Muscle of leg (tissue), 11 donors: Measurements from ENCODE around the gene HOXA7. TPM values are rescaled to one million over a fixed set of nuclear protein-coding genes. Genes with fewer than 3 reads are reported as not detected.

Experiments used
- DNase-seq: peaks from one replicate; pipeline ENCODE4 v3.0.0; 2013
- H3K27ac ChIP-seq: one replicate; pipeline ENCODE4 v1.5.1; 2013; ENCODE audit warnings: mild to moderate bottlenecking, low read length, control low read depth
- H3K27me3 ChIP-seq: one replicate; pipeline ENCODE4 v1.6.1; 2013; ENCODE audit warnings: low read length; ENCODE audit not compliant: control insufficient read depth, insufficient read depth
- H3K36me3 ChIP-seq: one replicate; pipeline ENCODE4 v1.6.1; 2013; ENCODE audit warnings: low read length; ENCODE audit not compliant: control insufficient read depth, insufficient read depth
- H3K4me1 ChIP-seq: one replicate; pipeline ENCODE4 v1.6.1; 2013; ENCODE audit warnings: low read length; ENCODE audit not compliant: control insufficient read depth, insufficient read depth
- H3K4me3 ChIP-seq: one replicate; pipeline ENCODE4 v1.5.1; 2013; ENCODE audit warnings: low read length, control low read depth
- H3K9me3 ChIP-seq: replicated peaks from 2 replicates; pipeline ENCODE4 v1.6.1; 2013; ENCODE audit warnings: low read depth, low read length; ENCODE audit not compliant: control insufficient read depth
- whole genome bisulfite sequencing: methylation state at CpG from one replicate; pipeline ENCODE4 v1.1.5; 2013; ENCODE audit warnings: missing lambda C conversion rate; ENCODE audit not compliant: insufficient coverage; 5-methylcytosine and 5-hydroxymethylcytosine counted together
- polyA plus RNA-seq, 8 donors: library from polyadenylated mRNA; unstranded; fragments of 120-200 nt; gene quantifications; one replicate each; pipeline versions ENCODE4 v1.2.1 to v1.2.3, GENCODE V29; 2013; ENCODE audit warnings: inconsistent platforms in 1 of 8, low replicate concordance in 1 of 8; ENCODE audit not compliant: insufficient read length in 8 of 8, insufficient read depth in 1 of 8
- total RNA-seq: library from RNA; stranded (reverse); fragments of 120-200 nt; gene quantifications from one replicate; pipeline ENCODE4 v1.2.4, GENCODE V29; 2013

The HOXA7 gene
- total and polyA plus RNA-seq, 9 donors, result 3.9 to 16.3 (median 11.5) TPM

DNA sequence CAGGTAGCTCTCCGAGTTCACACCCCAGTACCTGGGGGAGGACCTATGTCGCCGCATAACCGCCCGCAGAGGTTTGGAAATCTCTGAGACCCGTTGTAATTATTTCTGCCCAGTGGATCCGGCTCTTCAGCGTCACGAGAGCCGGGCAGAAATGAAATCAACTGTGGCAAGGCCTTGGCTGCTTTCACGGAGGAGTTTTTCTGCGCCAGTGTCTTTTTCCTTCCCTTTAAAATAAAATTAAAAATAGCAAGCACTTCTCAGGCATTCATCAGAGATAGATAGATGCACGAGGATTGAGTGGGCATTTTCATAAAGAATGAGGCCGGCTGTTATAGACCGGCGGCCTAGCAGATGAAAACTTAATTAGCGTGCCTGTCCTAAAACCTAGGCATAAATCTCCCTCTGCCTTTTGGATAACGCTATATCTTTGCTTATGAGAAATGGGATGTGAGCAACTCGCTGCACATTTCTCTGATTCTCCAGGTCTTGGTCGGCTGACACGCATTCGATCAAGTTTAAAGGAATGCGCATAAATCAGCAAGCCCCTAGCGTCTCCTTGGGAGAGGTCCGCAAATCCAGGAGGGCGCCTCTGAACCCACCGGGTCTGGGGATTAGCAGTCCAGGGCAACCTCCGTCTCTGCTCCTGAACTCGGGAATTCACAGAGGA is 37.0 kb upstream of the HOXA7 start:
- WGBS, result 46% methylated on average over 20 of the region's 29 CpGs
- H3K27ac ChIP-seq, result peak overlapping the region; percentile 87
- peak overlapping the region; percentile 39 for H3K4me3 ChIP-seq
- H3K4me1 ChIP-seq, result peaks cover 45% of the 10 kb centered on the region
- H3K27me3 ChIP-seq, result peaks cover 76% of the 10 kb centered on the region
- no peaks in the 10 kb centered on the region for H3K36me3 ChIP-seq
- no peaks in the 10 kb centered on the region for H3K9me3 ChIP-seq
- peak; percentile 21 for DNase-seq

DNA sequence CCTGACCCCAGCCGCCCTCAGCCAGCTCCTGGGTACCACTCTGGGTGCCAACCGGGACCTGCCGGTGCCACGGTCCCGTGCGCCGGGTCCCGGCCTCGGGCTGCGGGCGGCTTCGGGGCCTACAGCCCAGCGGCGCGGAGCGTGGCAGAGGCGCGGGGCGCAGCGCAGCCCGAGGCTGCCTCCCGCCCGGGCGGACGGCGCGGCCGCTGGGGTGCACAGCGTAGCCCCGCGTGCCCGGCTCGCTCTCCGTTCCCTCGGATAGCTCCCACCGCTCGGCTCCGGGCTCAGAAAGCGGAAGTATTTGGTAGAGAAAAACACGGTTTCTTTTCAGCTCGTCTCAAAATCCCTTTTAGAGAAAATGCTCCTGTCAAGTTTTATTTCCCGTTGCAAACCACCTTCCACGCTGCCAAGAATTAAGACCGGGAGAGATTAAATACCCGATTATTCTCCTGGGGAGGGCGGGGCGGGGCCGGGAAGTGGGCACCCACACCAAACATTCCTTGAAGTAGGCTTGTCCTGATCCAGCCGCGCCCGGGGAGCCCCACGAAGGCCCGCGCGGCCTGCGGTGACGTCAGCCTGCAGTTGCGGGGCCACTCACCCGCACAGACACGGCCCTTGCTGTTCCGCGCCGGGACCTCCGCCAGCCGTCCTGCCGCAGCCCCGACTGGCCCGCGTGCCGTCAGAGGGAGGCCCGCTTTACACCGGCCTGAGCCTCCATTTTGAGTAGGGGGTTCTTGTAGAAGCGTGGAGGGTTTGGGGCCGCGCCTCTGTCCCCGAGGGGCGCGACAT is 36.3 kb upstream of the HOXA7 start:
- peak; percentile 56 for DNase-seq
- Histone ChIP-seq H3K27ac (peak overlapping the region; percentile 92), H3K36me3 (no peaks in the 10 kb centered on the region), H3K27me3 (peaks cover 76% of the 10 kb centered on the region), H3K9me3 (no peaks in the 10 kb centered on the region), H3K4me3 (peak overlapping the region; percentile 49), H3K4me1 (peaks cover 52% of the 10 kb centered on the region)
- WGBS, result 7% methylated on average over 57 of the region's 78 CpGs

DNA sequence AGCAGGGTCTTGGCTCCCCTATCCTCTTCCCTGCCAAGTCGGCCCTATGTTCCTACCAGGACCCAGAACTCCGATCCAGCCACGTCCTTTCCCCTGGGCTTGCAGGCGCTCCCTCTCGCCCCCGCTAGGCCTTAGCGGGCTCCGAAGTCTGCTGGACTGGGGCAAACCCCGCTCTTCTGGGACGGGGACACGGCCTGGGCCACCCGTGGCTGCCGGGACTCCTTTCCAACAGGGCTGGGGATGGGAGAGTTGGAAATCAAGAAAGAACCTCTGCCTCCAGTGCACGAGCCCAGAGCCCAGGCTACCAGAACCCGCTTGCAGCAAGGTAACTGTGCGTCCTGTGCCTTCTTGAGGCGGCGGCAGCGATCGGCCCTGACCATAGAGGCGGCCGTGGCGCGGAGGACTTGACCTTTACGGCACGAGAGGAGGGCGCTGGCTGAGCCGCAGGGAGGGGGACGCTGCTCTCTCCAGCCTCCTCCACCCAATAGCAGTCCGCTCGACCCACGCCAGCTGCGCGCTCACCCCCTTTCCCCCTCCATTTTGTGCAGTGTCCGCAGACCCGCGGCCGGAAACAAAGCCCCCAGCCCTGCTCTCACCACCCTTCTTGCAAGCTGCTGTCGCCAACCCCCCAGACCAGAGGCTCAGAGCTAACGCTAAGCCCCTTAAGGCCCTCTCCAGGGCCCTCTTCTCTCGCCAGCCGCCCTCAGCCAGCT is 35.5 kb upstream of the HOXA7 start:
- Histone ChIP-seq H3K27me3 (peaks cover 78% of the 10 kb centered on the region), H3K4me1 (peaks cover 56% of the 10 kb centered on the region), H3K27ac (peak overlapping the region; percentile 92), H3K36me3 (no peaks in the 10 kb centered on the region), H3K9me3 (no peaks in the 10 kb centered on the region), H3K4me3 (peak overlapping the region; percentile 49)
- DNase-seq, result peak; percentile 65
- 43% methylated on average over 40 of the region's 42 CpGs for WGBS

DNA sequence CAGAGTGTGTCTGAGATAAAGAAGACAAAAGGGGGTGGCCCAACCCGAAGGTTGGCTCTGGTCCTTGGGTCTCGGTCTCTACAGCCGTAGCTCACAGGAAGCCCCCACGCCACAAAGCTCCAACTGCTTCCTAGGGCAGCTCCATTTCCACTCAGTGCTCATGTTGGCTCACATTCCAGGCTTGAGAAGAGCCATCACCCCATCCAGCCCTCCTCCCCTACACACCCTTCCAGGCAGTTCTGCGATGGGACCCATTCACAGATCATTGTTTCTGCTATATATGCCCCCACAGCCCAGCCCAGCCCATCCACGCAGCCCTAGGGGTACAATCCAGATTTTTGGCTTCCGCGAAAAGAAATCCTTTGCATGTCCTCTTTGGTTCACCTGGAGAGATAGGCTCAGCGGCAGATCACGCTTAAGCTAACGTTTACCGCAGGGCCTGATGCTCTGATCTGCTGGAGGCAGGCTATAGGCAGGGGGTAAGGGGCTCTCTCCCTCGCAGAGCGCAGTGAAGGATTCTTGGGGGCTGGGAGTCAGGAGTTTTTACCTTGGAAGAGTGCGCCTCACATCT is 34.8 kb upstream of the HOXA7 start:
- Histone ChIP-seq H3K27me3 (peaks cover 82% of the 10 kb centered on the region), H3K4me1 (peaks cover 57% of the 10 kb centered on the region), H3K4me3 (peak overlapping the region; percentile 49), H3K27ac (peak overlapping the region; percentile 92), H3K9me3 (no peaks in the 10 kb centered on the region), H3K36me3 (no peaks in the 10 kb centered on the region)
- WGBS, result 81% methylated on average over 15 of the region's 15 CpGs
- DNase-seq, result peak; percentile 23

DNA sequence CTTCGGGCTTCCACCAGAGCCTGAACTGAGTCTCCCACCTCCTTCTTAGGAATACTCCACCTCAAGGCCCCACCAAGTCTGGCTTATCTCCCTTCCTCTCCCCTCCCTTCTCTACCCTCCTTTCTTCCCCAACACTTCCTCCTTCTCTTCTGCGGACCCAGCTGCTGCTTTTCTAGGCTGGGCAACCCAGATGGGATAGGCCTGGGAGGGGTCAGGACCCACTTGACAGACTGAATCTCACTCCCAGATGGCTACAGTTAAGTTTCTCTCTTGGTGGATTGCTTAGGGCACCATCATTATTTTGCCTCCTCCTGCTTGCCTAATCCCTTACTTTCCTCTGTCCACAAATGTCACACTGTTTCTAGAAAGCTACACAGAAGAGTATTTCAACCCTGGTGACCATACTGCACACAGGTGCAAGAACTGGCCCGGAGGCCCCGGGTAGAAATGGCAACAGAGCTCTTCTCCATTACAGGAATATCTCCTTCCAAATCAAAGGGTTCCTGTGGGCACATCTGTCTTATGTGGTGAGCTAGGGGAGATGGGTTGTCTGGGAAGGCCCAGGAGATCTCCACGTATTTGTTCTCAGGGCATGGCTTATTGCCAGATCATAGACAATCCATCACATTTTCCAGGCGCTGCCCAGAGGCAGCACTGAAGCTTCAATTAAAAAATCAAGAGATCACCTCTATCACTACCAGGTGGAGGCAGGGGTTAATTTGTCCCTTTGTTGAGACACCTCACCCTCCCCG is 33.7 kb upstream of the HOXA7 start:
- H3K4me1 ChIP-seq, result peaks cover 67% of the 10 kb centered on the region

DNA sequence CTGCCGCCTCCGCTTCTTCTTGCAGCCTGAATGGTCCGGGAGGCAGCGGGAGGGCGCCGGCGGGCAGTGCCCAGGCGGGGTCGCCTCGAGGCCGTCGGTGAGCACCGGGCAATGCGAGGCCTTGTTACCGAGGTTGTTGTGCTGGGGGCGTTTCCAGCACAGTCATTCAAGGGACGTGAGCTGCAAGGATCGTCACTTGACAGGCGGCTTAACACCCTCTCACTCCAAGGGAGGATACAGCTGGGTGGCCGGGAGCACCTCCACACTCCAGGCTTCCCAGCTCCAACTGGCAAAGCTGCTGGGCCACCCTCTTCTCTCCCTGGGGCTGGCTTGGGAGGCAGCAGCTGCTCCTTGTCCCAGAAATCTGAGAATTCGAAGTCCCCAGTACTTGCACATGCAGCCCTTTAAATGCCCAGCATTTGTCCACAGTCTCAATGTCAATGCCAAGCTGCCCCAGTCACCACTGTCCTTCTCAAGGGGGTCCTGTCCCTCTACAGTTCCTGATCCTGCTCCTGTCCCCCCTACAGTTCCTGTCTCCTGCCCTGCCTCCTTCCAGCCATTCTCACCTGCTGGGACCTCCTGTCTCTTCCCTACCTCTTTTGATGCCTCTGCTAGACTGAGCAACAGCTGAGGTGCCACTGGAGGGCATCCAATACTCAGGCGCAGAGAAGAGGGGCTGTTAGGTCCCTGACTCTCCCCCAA is 33.0 kb upstream of the HOXA7 start:
- peak; percentile 52 for DNase-seq
- no peaks in the 10 kb centered on the region for H3K36me3 ChIP-seq
- peak overlapping the region; percentile 47 for H3K4me3 ChIP-seq
- no peaks in the 10 kb centered on the region for H3K9me3 ChIP-seq
- H3K27me3 ChIP-seq, result peaks cover 90% of the 10 kb centered on the region
- peak overlapping the region; percentile 92 for H3K27ac ChIP-seq
- H3K4me1 ChIP-seq, result peaks cover 72% of the 10 kb centered on the region
- WGBS, result 51% methylated on average over 22 of the region's 22 CpGs

More for the DNA sequence above, 33.7 kb upstream of the HOXA7 start:
- Histone ChIP-seq H3K36me3 (no peaks in the 10 kb centered on the region), H3K27me3 (peaks cover 90% of the 10 kb centered on the region), H3K4me3 (no peak overlapping the region), H3K9me3 (no peaks in the 10 kb centered on the region), H3K27ac (peak overlapping the region; percentile 92)
- WGBS, result 84% methylated on average over 3 of the region's 7 CpGs
- DNase-seq, result peak; percentile 24

DNA sequence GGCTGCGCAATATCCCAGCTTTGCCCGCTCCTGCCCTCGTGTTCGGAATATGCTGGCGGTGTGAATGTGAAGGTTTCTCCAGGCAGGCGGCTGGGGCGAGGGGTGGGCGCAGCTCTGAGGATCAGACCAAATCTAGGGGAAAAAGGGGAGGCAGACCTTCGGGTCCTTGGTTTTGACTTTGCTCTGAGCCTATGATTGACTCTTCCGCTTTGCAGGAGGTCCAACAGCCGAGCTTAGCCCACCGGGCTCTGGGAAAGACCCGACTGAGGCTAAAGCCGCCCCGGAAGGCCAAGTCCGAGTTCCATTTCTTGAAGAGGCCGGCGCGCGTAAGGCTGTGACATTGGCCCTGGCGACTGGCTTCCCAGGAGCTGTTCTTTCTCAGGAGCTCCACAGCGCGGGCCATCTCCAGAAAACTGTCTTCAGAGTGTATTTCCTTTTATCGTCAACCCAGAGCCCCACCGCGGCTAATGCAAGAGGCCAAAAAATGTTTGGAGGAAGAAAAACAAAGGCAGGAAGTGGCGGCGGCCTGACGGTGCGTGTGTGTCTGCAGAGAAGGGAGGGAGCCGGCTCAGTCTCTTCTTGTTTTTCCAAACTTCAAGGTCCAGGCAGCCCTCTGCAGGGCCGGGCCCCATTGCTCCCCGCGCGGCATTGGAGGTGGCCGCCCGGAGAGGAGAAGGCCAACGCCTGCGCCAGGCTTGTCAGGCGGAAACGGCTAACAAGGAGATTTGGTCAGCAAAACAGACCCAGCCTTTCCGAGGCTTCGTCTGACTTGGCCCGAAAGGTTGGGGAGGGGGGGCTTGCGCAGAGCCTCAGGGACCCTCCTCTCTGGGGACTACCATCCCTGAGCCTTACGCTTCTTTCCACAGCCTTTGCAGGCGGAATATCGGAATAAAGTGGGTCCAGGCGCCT is 32.2 kb upstream of the HOXA7 start:
- H3K4me3 ChIP-seq, result peak overlapping the region; percentile 47
- WGBS, result 29% methylated on average over 38 of the region's 49 CpGs
- no peaks in the 10 kb centered on the region for H3K9me3 ChIP-seq
- H3K4me1 ChIP-seq, result peaks cover 76% of the 10 kb centered on the region
- peaks cover 94% of the 10 kb centered on the region for H3K27me3 ChIP-seq
- DNase-seq, result peak; percentile 74
- no peaks in the 10 kb centered on the region for H3K36me3 ChIP-seq
- peak overlapping the region; percentile 92 for H3K27ac ChIP-seq

DNA sequence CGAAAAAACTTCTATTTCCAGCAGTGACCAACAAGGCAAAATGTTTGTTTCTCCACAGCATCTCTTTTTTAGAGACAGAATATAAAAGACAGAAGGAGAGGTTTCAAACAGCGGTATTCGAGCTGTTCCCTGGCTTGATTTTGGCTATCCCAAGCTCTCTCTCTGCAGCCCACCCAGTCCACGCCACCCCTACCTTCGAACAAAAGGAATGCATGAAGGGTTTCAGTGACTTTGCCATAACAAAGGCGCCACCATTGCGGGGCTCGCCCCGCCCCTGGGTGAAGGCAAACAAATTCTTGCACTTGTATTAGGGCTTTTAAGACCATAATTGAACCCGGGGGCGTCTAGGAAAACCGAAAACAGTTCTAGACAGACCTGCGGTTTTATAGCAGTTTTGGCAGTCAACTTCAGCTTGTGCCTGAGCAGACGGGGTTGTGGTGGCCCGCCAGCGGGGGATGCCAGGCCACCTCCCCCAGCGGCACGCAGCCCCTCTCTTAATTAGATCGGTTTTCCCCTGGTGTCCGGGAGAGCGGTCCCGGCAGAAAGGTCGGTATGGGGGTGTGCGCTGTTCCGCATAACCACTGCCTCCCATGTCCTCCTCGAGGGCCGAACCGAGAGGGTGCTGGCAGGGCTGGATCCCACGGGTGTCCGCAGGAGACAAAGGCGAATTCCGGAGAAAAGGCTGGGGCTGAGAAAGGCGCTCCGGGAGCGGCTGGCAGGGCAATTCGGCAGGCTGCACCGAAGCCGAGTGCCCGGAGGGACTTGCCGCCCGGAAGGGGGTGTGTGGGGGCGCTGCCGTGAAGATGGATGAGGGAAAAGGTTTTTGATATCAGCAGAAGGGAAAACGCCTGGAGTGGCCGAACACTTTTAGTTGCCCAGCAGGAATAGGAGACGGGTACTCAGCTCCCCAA is 31.3 kb upstream of the HOXA7 start:
- Histone ChIP-seq H3K27me3 (peaks cover 94% of the 10 kb centered on the region), H3K36me3 (no peaks in the 10 kb centered on the region)

More for the DNA sequence above, 31.3 kb upstream of the HOXA7 start:
- peak overlapping the region; percentile 47 for H3K4me3 ChIP-seq
- 44% methylated on average over 43 of the region's 46 CpGs for WGBS
- peak; percentile 27 for DNase-seq
- no peaks in the 10 kb centered on the region for H3K9me3 ChIP-seq
- peak overlapping the region; percentile 92 for H3K27ac ChIP-seq
- H3K4me1 ChIP-seq, result peaks cover 75% of the 10 kb centered on the region
